Stimulated activated CD8-positive, alpha-beta memory T cell treated with anti-CD3 and anti-CD28 coated beads, Interleukin-7, amount 100 ng/mL, for 48 hours (primary cell): Measurements from ENCODE around the gene CNGB1.
"Not testable (repeated sequence)": the region's sequence is repeated elsewhere in the genome, so short reads cannot be mapped to it uniquely, and the experiment has no call there.

Source experiments
- DNase-seq, 2 donors: peaks; one replicate each; pipeline ENCODE4 v3.0.0-alpha.2; 2020; ENCODE audit warnings: low read depth in 1 of 2; ENCODE audit errors: extremely low read depth in 1 of 2

CNGB1 gene

GRCh38 chr16:57956270-57956808, 14.6 kb downstream of the CNGB1 start:
- DNase-seq, result no peak

GRCh38 chr16:57955572-57956188, 15.2 kb downstream of the CNGB1 start:
- DNase-seq, result no peak

GRCh38 chr16:57953857-57954256, 17.1 kb downstream of the CNGB1 start:
- DNase-seq, result no peak

DNA sequence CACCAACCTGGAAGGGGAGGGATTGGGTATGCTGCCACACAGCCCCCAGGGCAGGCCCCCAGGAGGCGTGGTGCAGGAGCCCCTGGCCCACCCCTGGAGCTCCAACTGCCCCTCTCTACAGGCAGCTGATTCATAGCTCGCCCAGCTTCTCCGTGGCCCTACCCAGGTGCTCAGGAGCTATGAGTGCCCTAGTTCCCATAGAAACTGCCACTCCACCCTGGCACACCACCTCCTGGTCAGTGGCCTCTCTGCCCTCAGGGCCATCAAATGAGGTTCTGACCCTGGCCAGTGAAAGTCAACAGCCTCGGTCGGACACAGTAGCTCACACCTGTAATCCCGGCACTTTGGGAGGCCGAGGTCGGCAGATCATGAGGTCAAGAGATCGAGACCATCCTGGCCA, 18.0 kb downstream of the CNGB1 start:
- no peak for DNase-seq

- DNase-seq, result no peak
Observed at GRCh38 chr16:57951204-57951960, 19.5 kb downstream of the CNGB1 start.

DNA sequence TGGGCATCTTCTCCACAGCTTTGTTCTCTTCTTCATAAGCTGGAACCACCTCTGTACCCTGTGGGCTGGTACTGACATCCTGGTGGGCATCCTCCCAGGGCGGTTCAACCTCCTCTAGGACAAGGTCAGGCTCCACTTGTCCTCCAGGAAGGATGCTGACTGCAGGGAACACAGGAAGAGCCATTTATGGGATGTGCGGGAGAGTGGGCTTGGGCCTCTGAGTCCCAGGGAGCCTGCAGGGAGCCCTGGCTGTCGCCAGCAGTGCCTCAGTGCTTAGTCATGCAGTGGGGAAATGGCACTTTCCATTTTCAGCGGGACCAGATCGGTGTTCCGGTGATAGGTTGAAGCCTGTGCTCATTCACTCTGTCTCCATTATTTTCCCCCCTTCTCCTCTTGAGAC, 20.5 kb downstream of the CNGB1 start:
- no peak for DNase-seq

DNA sequence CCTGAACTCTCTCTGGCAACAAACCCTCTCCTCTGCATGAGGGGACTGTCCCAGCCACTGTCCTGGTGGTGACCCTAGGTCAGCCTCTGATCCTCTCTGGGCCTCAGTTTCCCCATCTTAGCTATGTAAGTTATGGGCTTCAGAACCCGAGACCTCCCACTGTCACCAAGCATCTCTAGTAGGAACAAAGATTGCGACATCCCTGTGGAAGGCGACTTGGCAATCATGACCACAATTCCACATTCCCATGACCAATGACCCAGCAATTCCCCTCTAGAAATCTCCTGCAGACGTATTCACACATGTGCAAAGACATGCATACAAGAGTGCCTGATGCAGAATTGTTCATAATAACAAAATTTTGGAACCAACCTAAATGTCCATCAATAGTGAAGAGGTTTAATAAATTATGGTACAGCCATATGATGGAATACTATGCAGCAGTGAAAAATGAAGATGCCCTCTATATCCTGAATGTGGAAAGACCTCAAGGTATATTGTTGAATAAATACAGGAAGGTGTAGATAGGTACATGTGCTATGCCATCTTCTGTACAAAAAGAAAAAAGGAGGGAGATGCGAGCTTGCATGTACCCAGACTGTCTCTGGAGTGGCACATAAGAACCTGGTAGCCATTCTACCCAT, 21.2 kb downstream of the CNGB1 start:
- no peak for DNase-seq

- DNase-seq, result no peak
Observed at GRCh38 chr16:57949013-57949412, 21.9 kb downstream of the CNGB1 start.

DNA sequence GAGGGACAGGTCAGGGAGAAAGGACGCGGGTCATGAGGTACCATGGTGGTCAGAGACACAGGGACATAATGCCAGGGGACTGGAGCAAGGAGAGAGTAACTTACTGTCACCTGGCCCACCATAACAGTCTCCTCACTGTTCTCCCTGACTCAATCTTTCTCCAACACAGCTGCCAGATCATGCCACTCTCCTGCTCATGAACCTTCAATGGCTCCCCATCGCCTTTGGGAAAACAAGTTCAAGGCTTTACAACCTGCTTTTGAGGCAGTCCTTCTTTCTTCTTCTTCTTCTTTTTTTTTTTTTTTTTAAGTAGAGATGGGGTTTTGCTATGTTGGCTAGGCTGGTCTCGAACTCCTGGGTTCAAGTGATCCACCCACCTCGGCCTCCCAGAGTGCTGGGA, 22.9 kb downstream of the CNGB1 start:
- no peak for DNase-seq

DNA sequence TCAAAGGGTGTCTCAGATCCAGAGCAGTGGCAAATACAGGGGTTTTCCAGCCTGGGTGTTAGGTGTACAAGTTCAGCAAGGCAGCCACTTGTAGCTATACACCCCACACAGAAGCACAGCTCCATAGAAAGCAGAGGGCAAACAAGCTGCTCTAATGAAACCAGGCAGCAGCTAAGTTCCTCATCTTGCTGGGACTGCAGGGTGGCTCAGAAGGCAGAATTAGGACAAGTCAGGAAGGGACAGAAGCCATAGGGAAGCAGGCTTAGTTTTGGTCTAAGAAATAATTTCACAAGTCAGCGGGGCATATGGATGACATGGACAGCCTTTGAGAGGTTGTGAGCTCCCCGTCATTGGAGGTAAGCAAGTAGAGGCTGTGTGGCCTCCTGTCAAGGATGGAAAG, 23.7 kb downstream of the CNGB1 start:
- DNase-seq, result no peak

DNA sequence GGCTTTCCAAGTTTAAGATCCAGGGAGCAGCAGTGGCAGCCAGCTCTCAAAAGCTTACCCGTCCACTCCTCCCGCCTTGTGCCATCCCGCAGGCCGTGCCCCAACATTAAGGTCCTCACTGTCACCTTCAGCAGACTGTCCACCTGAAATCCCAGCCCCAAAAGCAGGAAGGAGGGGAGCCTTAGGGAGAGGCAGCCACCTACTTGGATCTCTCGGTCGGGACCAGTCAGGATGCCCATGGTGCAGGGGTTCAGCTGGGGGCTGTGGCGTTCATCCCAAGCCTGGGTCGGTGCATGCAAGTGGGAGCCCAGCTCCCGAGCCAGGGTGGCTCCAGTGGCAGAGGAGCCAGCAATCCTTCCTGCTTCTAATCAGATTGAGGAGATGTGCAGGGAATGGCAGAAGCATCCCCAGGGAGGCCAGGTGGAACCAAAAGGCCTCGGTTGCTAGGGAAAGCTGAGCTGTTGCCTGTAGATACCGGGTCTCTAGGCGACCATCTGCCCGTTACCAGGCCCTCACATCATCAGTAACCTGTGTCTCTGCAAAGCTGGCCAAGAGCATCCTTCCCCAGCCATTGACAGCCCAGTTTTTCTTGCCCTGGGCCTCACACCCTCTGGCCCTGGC, 24.6 kb downstream of the CNGB1 start:
- no peak for DNase-seq

- DNase-seq, result no peak
Observed at GRCh38 chr16:57945740-57946138, 25.2 kb downstream of the CNGB1 start.

DNA sequence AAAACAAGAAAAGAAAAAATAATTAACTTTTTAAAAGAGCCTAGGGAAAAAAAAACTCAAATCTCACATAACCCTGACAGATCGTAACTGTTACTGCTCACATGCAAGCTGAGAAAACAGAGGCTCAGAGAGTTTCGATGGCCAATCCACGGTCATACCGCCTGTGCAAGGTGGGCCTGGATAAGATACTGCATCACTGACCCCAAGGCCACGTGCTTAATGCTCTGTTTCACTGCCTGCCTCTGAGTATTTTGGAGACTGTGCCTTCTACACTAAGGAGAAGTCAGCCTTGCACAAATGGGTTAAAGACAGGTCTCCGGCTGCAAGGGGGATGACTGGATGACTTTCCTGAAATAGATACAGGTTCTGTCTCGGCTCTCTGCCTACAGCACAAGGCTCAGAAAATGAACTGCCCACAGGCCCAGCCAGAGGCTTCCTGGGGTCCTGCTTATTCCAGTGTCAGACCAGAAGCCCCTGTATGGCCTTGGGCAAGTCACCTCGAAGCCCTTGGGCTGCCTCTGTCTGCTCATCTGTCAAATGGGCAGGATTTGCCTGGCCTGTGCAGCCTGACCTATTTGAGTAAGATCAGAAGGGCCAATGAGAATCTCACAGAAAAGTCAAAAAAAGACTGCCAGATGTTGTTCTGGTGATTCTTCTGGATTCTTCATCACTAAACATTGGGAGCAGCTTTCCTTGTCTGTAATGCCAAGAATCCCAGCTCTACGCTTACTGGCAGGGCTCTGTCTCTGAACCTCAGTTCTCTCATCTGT, 25.8 kb downstream of the CNGB1 start:
- no peak for DNase-seq

- not testable (repeated sequence) for DNase-seq
Observed at GRCh38 chr16:57943381-57943780, 27.5 kb downstream of the CNGB1 start.

DNA sequence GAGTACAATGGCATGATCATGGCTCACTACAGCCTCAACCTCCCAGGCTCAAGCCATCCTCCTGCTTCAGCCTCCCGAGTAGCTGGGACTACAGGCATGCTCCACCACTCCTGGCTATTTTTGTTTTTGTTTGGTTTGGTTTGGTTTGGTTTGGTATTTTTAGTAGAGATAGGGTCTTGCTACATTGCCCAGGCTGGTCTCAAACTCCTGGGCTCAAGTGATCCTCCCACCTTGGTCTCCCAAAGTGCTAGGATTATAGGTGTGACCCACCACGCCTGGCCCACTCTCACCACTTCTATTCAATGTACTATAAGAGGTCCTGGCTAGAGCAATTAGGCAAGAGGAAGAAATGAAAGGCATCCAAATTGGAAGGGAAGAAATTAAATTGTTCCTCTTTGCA, 29.0 kb downstream of the CNGB1 start:
- not testable (repeated sequence) for DNase-seq

GRCh38 chr16:57941016-57941664, 29.8 kb downstream of the CNGB1 start:
- DNase-seq, result no peak

DNA sequence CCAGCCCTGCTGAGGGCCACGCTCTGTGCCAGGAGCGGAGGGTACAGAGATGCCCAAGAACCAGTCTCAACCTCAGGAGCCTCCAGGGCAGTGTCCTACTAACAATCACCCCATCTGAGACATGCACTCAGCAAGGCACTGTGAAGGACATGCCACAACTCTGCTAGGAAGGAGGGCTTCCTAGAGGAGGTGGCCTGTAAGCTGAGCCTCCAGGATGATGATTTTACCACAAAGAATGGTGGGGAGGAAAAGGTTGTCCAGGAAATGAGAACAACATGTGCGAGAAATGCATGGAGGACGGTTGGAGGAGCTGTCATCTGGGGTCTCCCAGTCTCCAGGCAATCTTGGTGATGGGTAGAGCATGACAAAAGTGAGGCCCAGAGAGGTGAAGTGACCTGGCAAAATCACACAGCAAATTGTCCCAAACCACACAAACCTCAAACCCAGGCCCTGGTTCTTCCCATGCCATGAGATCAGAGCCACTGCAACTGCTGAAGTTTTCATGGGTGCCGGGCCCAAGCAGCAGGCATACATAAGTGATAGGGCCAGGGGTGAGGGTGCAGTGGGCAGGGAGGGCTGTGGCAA, 30.5 kb downstream of the CNGB1 start:
- DNase-seq, result no peak

DNA sequence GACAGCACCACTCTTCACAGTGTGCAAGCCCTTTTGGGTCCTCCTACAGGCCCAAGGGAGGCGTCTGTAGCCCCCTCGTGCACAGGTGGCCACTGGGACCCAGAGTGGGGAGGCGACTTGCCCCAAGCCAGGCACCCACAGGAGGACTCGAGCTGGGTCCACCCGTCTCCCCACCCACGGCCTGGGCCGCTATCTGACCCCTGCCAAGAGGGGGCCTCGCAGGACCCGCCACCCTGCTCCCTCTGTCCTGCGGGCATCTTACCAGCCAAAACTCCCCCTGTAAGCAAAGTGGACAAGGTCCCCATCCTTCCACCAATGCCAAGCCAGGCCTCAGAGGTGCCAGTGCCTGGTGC, 31.1 kb downstream of the CNGB1 start:
- DNase-seq, result no peak

- no peak for DNase-seq
Observed at GRCh38 chr16:57938936-57939871, 31.7 kb downstream of the CNGB1 start.
